ENCODE data around the gene SPATA13. TPM values are rescaled to one million over a fixed set of nuclear protein-coding genes. Genes with fewer than 3 reads are reported as not detected.

Gene SPATA13
- total RNA-seq, 3 donors from 2014 or later (not counting 1 experiment from before 2014, with no cell fraction given): 108 to 141 (median 141) TPM

DNA sequence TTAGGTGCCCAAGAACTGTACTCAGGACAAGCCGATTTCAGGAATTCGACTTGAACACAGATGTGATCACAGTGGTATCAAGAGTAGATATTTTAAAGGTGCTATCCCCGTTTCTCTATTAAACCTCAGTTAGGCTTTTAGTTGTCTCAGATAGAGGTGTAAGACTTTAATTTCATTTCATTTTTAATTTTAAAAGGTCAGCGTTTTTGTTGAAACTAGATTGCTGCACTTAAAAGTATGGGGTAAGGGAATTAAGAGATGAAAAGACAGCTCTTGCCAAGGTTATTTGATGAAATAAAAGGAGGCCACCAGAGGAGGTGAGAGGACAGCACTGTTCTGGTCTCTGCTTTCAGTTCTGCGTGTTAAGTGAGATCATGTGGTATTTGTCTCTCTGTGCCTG is 48.6 kb downstream of the SPATA13 start:
- no peaks in the 10 kb centered on the region for H3K36me3 Mint-ChIP-seq
- no peaks in the 10 kb centered on the region for H3K9me3 Mint-ChIP-seq
- no peaks in the 10 kb centered on the region for H3K27me3 ChIP-seq (ENCODE audit: control insufficient read depth, insufficient read depth, low read length)
- no peaks in the 10 kb centered on the region for H3K9me3 ChIP-seq (ENCODE audit: control insufficient read depth, insufficient read depth, low read length)
- peaks cover 12% of the 10 kb centered on the region for H3K4me1 ChIP-seq (ENCODE audit: control insufficient read depth, insufficient read depth, low read length)
- H3K27ac Mint-ChIP-seq: no peak overlapping the region
- DNase-seq (no peak), ATAC-seq (no peak)
- H3K36me3 ChIP-seq (ENCODE audit: control insufficient read depth, insufficient read depth, low read length): no peaks in the 10 kb centered on the region
- H3K27ac ChIP-seq (ENCODE audit: low read length): no peak overlapping the region
- intact Hi-C loops (cut with micrococcal nuclease): no loop called here
- 86% methylated on average over 5 of the region's 5 CpGs for WGBS (ENCODE audit: insufficient coverage)
- peaks cover 17 to 25% of the 10 kb centered on the region in 2 donors for H3K4me1 Mint-ChIP-seq
- no peak overlapping the region for H3K4me3 ChIP-seq (ENCODE audit: low read length)
- H3K27me3 Mint-ChIP-seq (ENCODE audit: low read depth in 2 of 2): peaks cover 22 to 38% of the 10 kb centered on the region in 2 donors
- H3K4me3 Mint-ChIP-seq: no peak overlapping the region
- no peak for TF ChIP-seq CTCF (IDR thresholded peaks at IDR 0.05)

GRCh38 chr13:24212254-24212653 is 51.7 kb downstream of the SPATA13 start:
- Mint-ChIP-seq H3K27ac (no peak overlapping the region), H3K4me1 (peaks cover 9 to 27% of the 10 kb centered on the region in 2 donors), H3K36me3 (no peaks in the 10 kb centered on the region), H3K9me3 (no peaks in the 10 kb centered on the region), H3K27me3 (ENCODE audit: low read depth in 2 of 2) (peaks cover 14 to 18% of the 10 kb centered on the region in 2 donors), H3K4me3 (no peak overlapping the region)
- Histone ChIP-seq H3K4me3 (ENCODE audit: low read length) (no peak overlapping the region), H3K9me3 (ENCODE audit: control insufficient read depth, insufficient read depth, low read length) (no peaks in the 10 kb centered on the region), H3K4me1 (ENCODE audit: control insufficient read depth, insufficient read depth, low read length) (peaks cover 14% of the 10 kb centered on the region), H3K36me3 (ENCODE audit: control insufficient read depth, insufficient read depth, low read length) (no peaks in the 10 kb centered on the region), H3K27ac (ENCODE audit: low read length) (no peak overlapping the region), H3K27me3 (ENCODE audit: control insufficient read depth, insufficient read depth, low read length) (no peaks in the 10 kb centered on the region)
- no peak for DNase-seq
- intact Hi-C loops (cut with micrococcal nuclease): no loop called here
- ATAC-seq: no peak
- 82% methylated on average over 5 of the region's 5 CpGs for WGBS (ENCODE audit: insufficient coverage)
- no peak for TF ChIP-seq CTCF (IDR thresholded peaks at IDR 0.05)

GRCh38 chr13:24212674-24213073 is 52.2 kb downstream of the SPATA13 start:
- intact Hi-C loops (cut with micrococcal nuclease): no loop called here
- no peaks in the 10 kb centered on the region for H3K36me3 ChIP-seq (ENCODE audit: control insufficient read depth, insufficient read depth, low read length)
- Mint-ChIP-seq H3K27ac (no peak overlapping the region), H3K9me3 (no peaks in the 10 kb centered on the region), H3K27me3 (ENCODE audit: low read depth in 2 of 2) (peaks cover 14 to 18% of the 10 kb centered on the region in 2 donors), H3K4me3 (no peak overlapping the region), H3K36me3 (no peaks in the 10 kb centered on the region), H3K4me1 (peaks cover 13 to 32% of the 10 kb centered on the region in 2 donors)
- 32% methylated on average over 7 of the region's 7 CpGs for WGBS (ENCODE audit: insufficient coverage)
- DNase-seq (no peak), ATAC-seq (no peak)
- H3K27ac ChIP-seq (ENCODE audit: low read length): no peak overlapping the region
- no peak overlapping the region for H3K4me3 ChIP-seq (ENCODE audit: low read length)
- peaks cover 18% of the 10 kb centered on the region for H3K4me1 ChIP-seq (ENCODE audit: control insufficient read depth, insufficient read depth, low read length)
- no peaks in the 10 kb centered on the region for H3K27me3 ChIP-seq (ENCODE audit: control insufficient read depth, insufficient read depth, low read length)
- H3K9me3 ChIP-seq (ENCODE audit: control insufficient read depth, insufficient read depth, low read length): no peaks in the 10 kb centered on the region
- no peak for TF ChIP-seq CTCF (IDR thresholded peaks at IDR 0.05)

- Mint-ChIP-seq H3K9me3 (no peaks in the 10 kb centered on the region), H3K4me3 (no peak overlapping the region), H3K36me3 (no peaks in the 10 kb centered on the region), H3K27me3 (ENCODE audit: low read depth in 2 of 2) (peaks cover 14 to 18% of the 10 kb centered on the region in 2 donors), H3K27ac (no peak overlapping the region), H3K4me1 (peaks cover 17 to 40% of the 10 kb centered on the region in 2 donors)
- TF ChIP-seq CTCF (IDR thresholded peaks at IDR 0.05): no peak
- Histone ChIP-seq H3K4me1 (ENCODE audit: control insufficient read depth, insufficient read depth, low read length) (peaks cover 24% of the 10 kb centered on the region), H3K27me3 (ENCODE audit: control insufficient read depth, insufficient read depth, low read length) (no peaks in the 10 kb centered on the region), H3K36me3 (ENCODE audit: control insufficient read depth, insufficient read depth, low read length) (no peaks in the 10 kb centered on the region), H3K9me3 (ENCODE audit: control insufficient read depth, insufficient read depth, low read length) (no peaks in the 10 kb centered on the region), H3K4me3 (ENCODE audit: low read length) (no peak overlapping the region), H3K27ac (ENCODE audit: low read length) (no peak overlapping the region)
- DNase-seq (no peak), ATAC-seq (no peak)
- WGBS (ENCODE audit: insufficient coverage): 96% methylated on average over 3 of the region's 3 CpGs
- intact Hi-C loops (cut with micrococcal nuclease): no loop called here
Measured at GRCh38 chr13:24213932-24214331, 53.4 kb downstream of the SPATA13 start.

All from natural killer cell (primary cell).